ENCODE data around the gene VIPR1.
A peak's percentile ranks its signal among the peaks of the same experiment; 100 is the strongest.

Gene VIPR1

DNA sequence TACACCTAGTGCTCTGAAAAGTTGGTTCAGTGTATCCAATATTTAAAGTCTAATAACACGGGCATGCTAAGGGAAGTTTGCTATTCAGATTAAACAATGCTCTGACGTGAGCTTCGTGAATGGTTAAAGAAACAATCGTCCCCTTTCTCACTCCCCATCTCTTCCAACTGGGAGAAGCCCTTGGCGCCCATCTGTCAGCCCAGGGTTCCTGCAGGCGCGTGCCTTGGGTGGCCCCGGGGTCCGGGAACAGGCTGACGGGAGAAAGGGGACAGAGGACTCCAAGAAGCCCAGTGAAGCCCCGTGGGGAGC is 78.9 kb downstream of the VIPR1 start:
- no peak for TF ChIP-seq SIN3A (IDR thresholded peaks at IDR 0.05; ENCODE audit: borderline replicate concordance, insufficient read depth, low read length)
- no peak for TF ChIP-seq POLR2AphosphoS5 (IDR thresholded peaks at IDR 0.05; ENCODE audit: low read depth, low read length)
- TF ChIP-seq REST (IDR thresholded peaks at IDR 0.05; ENCODE audit: insufficient read depth in 1 of 2, low read depth in 2 of 2, low read length in 2 of 2): no peak
- no peak for TF ChIP-seq FOXP2 (optimal IDR thresholded peaks at IDR 0.05; ENCODE audit: borderline replicate concordance, extremely low read depth, extremely low read length, insufficient read depth)
- no peak for TF ChIP-seq TAF1 (IDR thresholded peaks at IDR 0.05; ENCODE audit: borderline replicate concordance, insufficient read depth, low read length)

GRCh38 chr3:42581709-42582473 is 79.4 kb downstream of the VIPR1 start, which contains the start of gene SEC22C:
Gene SEC22C (minus strand): TSS chr3:42581967. CDS start chr3:42569046, 12,921 bp downstream.
- TF ChIP-seq TAF1 (IDR thresholded peaks at IDR 0.05; ENCODE audit: borderline replicate concordance, insufficient read depth, low read length) (peak; percentile 80), SIN3A (IDR thresholded peaks at IDR 0.05; ENCODE audit: borderline replicate concordance, insufficient read depth, low read length) (no peak), FOXP2 (optimal IDR thresholded peaks at IDR 0.05; ENCODE audit: borderline replicate concordance, extremely low read depth, extremely low read length, insufficient read depth) (peak; percentile 79), POLR2AphosphoS5 (IDR thresholded peaks at IDR 0.05; ENCODE audit: low read depth, low read length) (peak; percentile 87), REST (IDR thresholded peaks at IDR 0.05; ENCODE audit: insufficient read depth in 1 of 2, low read depth in 2 of 2, low read length in 2 of 2) (peak in 1 of 2 experiments; percentile 15; a peak in 1 of 4 replicates)

DNA sequence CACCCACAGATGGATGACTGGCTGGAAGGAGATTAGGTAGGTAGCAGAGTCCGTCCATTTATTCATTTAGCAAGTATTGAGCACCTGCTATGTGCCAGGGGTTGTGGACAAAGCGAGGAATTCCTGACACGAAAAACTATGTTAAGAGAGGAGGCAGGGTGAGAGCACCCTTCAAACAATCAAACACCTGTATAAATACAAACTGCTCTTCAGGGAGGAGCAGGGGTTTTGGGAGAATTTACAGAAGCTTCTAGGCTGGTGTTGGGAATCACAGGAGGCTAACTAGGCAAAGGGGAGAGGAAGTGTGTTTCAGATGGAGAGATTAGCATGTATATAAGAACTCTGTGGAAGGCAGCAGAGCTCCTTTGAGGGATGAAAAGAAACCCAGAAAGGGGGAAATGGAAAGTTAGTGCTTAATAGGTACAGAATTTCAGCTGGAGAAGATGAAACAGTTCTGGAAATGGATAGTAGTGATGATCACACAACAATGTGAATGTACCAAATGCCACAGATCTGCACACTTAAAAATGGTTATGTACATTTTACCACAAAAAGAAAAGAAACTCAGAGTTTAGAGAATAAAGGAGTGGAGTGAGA is 80.1 kb downstream of the VIPR1 start:
- TF ChIP-seq REST (IDR thresholded peaks at IDR 0.05; ENCODE audit: insufficient read depth in 1 of 2, low read depth in 2 of 2, low read length in 2 of 2) (no peak), SIN3A (IDR thresholded peaks at IDR 0.05; ENCODE audit: borderline replicate concordance, insufficient read depth, low read length) (no peak), FOXP2 (optimal IDR thresholded peaks at IDR 0.05; ENCODE audit: borderline replicate concordance, extremely low read depth, extremely low read length, insufficient read depth) (no peak), TAF1 (IDR thresholded peaks at IDR 0.05; ENCODE audit: borderline replicate concordance, insufficient read depth, low read length) (no peak), POLR2AphosphoS5 (IDR thresholded peaks at IDR 0.05; ENCODE audit: low read depth, low read length) (no peak)
